Mesendoderm (in vitro differentiated cells): ENCODE measurements around the gene PTPN11.

Experiments
- DNase-seq: peaks from one replicate; pipeline ENCODE4 v3.0.0; 2013
- H2AK5ac ChIP-seq: 2 replicates; pipeline ENCODE4 v1.6.1; 2013; ENCODE audit warnings: low read length, inconsistent platforms
- H2BK120ac ChIP-seq: 2 replicates; pipeline ENCODE4 v1.6.1; 2013; ENCODE audit warnings: low read depth, mild to moderate bottlenecking, low read length, moderate library complexity, mixed read lengths
- H2BK15ac ChIP-seq: replicated peaks from 2 replicates; pipeline ENCODE4 v1.6.1; 2013; ENCODE audit warnings: low read depth, mild to moderate bottlenecking, moderate library complexity
- H2BK5ac ChIP-seq: 2 replicates; pipeline ENCODE4 v1.6.1; 2013; ENCODE audit warnings: low read length, inconsistent platforms
- H3K18ac ChIP-seq: 2 replicates; pipeline ENCODE4 v1.6.1; 2013; ENCODE audit warnings: mild to moderate bottlenecking, low read length, mixed read lengths
- H3K23ac ChIP-seq: one replicate; pipeline ENCODE4 v1.6.1; 2013; ENCODE audit warnings: low read length
- H3K27ac ChIP-seq: 2 replicates; pipeline ENCODE4 v1.5.1; 2013; ENCODE audit warnings: low read depth, mild to moderate bottlenecking, inconsistent platforms, low read length, moderate library complexity
- H3K27me3 ChIP-seq: 2 replicates; pipeline ENCODE4 v1.6.1; 2013; ENCODE audit warnings: low read length, control low read depth, mild to moderate bottlenecking, inconsistent platforms; ENCODE audit not compliant: insufficient read depth, poor library complexity
- H3K36me3 ChIP-seq: 2 replicates; pipeline ENCODE4 v1.6.1; 2013; ENCODE audit warnings: low read length, inconsistent platforms; ENCODE audit not compliant: control insufficient read depth, insufficient read depth
- H3K4ac ChIP-seq: one replicate; pipeline ENCODE4 v1.6.1; 2013; ENCODE audit warnings: low read depth, mild to moderate bottlenecking, low read length, moderate library complexity
- H3K4me1 ChIP-seq: 2 replicates; pipeline ENCODE4 v1.6.1; 2013; ENCODE audit warnings: low read depth, low read length, inconsistent platforms; ENCODE audit not compliant: control insufficient read depth
- H3K4me2 ChIP-seq: 2 replicates; pipeline ENCODE4 v1.6.1; 2013; ENCODE audit warnings: low read length
- H3K4me3 ChIP-seq: 2 replicates; pipeline ENCODE4 v1.5.1; 2013; ENCODE audit warnings: mild to moderate bottlenecking, low read length
- H3K56ac ChIP-seq: one replicate; pipeline ENCODE4 v1.6.1; 2013; ENCODE audit warnings: low read length
- H3K79me1 ChIP-seq: 2 replicates; pipeline ENCODE4 v1.6.1; 2013; ENCODE audit warnings: low read length, inconsistent platforms
- H3K79me2 ChIP-seq: 2 replicates; pipeline ENCODE4 v1.6.1; 2013; ENCODE audit warnings: mild to moderate bottlenecking, low read length; ENCODE audit not compliant: control insufficient read depth, insufficient read depth
- H3K9ac ChIP-seq: 2 replicates; pipeline ENCODE4 v1.6.1; 2013; ENCODE audit warnings: low read length, inconsistent platforms
- H4K5ac ChIP-seq: one replicate; pipeline ENCODE4 v1.6.1; 2013; ENCODE audit warnings: low read length
- H4K8ac ChIP-seq: one replicate; pipeline ENCODE4 v1.6.1; 2013; ENCODE audit warnings: low read depth, mild to moderate bottlenecking, control low read depth, low read length, moderate library complexity
- WGBS: extraction: QIAGEN DNeasy Blood & Tissue Kit; methylation state at CpG from one replicate; pipeline ENCODE4 v1.1.7; 2013; ENCODE audit warnings: low lambda C conversion rate, missing lambda C conversion rate; ENCODE audit not compliant: insufficient coverage; ENCODE audit errors: extremely low coverage; 5-methylcytosine and 5-hydroxymethylcytosine counted together

Gene PTPN11

DNA sequence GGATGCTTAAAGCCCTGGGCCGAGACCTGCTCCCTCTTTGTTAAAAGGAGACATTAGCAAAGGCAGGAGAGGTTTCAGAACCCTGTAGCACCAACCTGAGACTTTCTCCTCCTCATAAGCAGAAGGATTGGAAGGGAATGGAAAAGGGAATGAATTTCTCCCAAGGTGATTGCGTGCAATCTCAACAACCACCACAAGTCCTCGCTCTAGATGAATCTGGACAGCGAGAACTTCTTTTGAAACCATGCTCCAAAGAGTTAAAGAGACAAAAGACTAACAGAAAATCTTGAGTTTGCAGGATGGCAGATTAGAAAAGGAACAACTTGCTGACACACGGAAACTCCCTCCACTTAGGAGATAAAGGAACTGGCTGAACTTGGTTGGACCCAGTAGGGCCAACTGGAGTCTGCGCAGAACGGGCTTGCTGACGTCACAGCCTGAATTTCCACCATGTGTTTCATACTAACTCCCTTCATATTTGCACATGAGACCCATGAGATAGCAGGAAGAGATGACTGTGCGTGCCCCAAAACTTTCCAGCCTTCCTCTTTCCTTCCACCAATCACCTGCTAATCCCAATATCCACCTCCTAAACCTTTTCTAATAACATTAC lies 137.0 kb downstream of the PTPN11 start:
- no peak overlapping the region for H2BK5ac ChIP-seq
- H3K36me3 ChIP-seq: no peaks in the 10 kb centered on the region
- H3K27ac ChIP-seq: no peak overlapping the region
- WGBS: no CpG with 5 or more reads among the region's 9 CpGs
- no peaks in the 10 kb centered on the region for H3K79me2 ChIP-seq
- H3K4me1 ChIP-seq: no peaks in the 10 kb centered on the region
- no peak overlapping the region for H2BK15ac ChIP-seq
- H3K4me2 ChIP-seq: no peak overlapping the region
- DNase-seq: no peak
- no peaks in the 10 kb centered on the region for H3K27me3 ChIP-seq
- H4K5ac ChIP-seq: no peak overlapping the region
- H2BK120ac ChIP-seq: no peak overlapping the region
- no peak overlapping the region for H3K4ac ChIP-seq
- no peak overlapping the region for H3K4me3 ChIP-seq
- H3K79me1 ChIP-seq: no peaks in the 10 kb centered on the region
- H3K23ac ChIP-seq: no peak overlapping the region
- H3K18ac ChIP-seq: no peak overlapping the region
- no peak overlapping the region for H2AK5ac ChIP-seq
- H3K56ac ChIP-seq: no peak overlapping the region
- no peak overlapping the region for H4K8ac ChIP-seq
- no peak overlapping the region for H3K9ac ChIP-seq

DNA sequence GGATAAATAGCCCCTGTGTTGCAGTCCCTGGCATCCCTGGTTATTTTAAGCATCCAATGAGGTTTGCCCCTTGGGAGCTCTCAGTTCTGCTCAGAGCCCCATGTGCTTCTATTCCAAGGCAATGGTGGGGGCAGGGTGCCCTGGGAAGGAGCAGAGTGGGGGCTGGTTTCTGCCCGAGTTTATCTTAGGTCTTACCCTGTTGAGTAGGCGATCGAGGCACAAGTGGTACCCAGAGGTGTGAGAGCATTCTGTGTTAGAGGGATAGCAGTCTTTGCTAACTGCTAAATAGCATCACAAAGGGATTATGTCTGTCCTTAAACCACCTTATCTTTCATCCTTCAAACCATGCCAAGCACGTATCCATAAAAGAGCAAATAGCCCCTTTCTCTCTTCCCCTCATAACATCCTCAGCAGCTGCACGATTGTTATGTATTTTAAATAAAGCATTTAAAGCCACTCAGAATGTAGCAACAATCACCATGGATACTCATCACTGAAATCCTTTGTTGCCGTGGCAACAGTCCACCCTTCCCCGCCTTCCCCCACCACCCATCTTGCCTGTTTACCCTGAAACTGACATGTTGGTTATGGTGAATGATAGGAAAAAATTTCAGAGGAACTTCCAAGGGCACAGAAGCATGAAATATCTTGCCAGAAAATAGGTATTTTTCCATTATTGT lies 139.3 kb downstream of the PTPN11 start:
- H2BK15ac ChIP-seq: no peak overlapping the region
- no peak overlapping the region for H4K5ac ChIP-seq
- no peak overlapping the region for H3K9ac ChIP-seq
- no peak overlapping the region for H3K27ac ChIP-seq
- no peak overlapping the region for H3K56ac ChIP-seq
- H4K8ac ChIP-seq: no peak overlapping the region
- DNase-seq: no peak
- no peak overlapping the region for H2AK5ac ChIP-seq
- WGBS: no CpG with 5 or more reads among the region's 7 CpGs
- no peaks in the 10 kb centered on the region for H3K79me2 ChIP-seq
- H2BK5ac ChIP-seq: no peak overlapping the region
- no peaks in the 10 kb centered on the region for H3K36me3 ChIP-seq
- H3K27me3 ChIP-seq: no peaks in the 10 kb centered on the region
- no peak overlapping the region for H3K4me2 ChIP-seq
- H3K4ac ChIP-seq: no peak overlapping the region
- H3K4me1 ChIP-seq: no peaks in the 10 kb centered on the region
- H3K4me3 ChIP-seq: no peak overlapping the region
- H3K18ac ChIP-seq: no peak overlapping the region
- H2BK120ac ChIP-seq: no peak overlapping the region
- no peak overlapping the region for H3K23ac ChIP-seq
- H3K79me1 ChIP-seq: no peaks in the 10 kb centered on the region
